Left kidney (tissue), 2 donors: ENCODE measurements around the gene CYTIP. TPM values are rescaled to one million over a fixed set of nuclear protein-coding genes. Genes with fewer than 3 reads are reported as not detected.
"Not testable (repeated sequence)": the region's sequence is repeated elsewhere in the genome, so short reads cannot be mapped to it uniquely, and the experiment has no call there.

Source experiments
- DNase-seq: peaks from one replicate; pipeline ENCODE4 v3.0.0-alpha.2; 2013
- polyA plus RNA-seq: library from polyadenylated mRNA; unstranded; fragments of 120-200 nt; gene quantifications from one replicate; pipeline ENCODE4 v1.2.1, GENCODE V29; 2013; ENCODE audit not compliant: insufficient read length

CYTIP gene
- polyA plus RNA-seq, 1 donor: 1.7 TPM

DNA sequence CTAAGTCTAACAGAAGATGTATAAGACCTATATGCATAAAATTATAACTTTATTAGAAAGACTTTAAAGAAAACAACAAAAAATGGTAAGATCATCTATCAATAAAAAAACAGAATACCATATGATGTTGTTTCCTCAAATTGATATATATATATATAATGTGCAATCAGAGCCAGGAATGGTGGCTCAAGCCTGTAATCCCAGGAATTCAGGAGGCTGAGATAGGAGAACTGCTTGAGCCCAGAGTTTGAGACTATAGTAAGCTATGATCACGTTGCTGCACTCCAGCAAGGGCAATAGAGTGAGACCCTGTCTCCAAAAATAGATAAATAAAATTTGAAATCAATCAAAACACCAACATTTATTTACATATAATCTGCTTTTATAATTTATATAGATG, 19.5 kb downstream of the CYTIP start:
- no peak for DNase-seq

DNA sequence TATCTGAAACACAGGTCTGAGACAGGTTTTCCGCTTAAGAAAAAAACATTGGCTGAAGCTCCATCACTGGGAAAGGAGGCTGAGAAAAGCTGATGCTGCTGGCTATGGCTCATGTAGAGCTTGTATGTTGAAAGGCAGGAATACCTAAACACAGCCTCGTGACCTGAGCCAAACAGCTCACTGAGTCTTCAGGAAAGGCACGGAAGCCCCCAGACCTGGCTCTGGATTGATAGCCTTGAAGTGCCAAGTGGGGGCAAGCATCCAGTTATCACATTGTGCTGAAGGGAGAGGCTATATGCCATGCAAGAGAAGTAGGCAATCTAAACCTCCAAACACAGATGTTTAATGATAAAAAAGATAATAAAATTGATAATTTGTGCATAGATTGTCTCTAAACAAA, 21.9 kb downstream of the CYTIP start:
- no peak for DNase-seq

DNA sequence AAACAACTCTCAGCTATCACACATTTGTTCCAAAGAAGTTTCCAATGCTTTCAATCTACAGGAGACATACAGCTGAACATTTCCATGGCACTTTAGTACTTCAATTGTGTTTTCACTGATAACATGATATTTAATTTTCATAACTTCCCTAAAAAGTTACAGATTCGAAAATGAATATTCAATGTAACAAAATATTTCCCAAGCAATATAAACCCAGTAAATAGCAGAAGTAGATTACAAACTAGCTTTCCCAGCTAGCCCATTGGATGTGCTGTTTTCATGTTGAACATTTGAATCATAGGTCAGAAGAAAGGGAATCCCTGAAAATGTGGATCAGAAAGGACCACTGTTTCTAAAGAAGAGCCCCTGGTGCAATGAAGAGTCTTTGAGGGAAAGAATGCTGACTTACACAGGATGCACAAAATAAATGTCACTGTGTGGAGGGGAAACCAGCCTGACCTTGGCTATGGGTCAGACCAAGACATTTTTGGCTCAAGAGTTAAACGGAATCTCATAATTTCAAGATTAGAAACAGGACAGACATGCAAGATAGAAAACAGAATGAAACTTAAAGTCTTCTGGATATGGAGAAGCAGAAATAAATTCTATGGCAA, 22.5 kb downstream of the CYTIP start:
- DNase-seq: no peak

DNA sequence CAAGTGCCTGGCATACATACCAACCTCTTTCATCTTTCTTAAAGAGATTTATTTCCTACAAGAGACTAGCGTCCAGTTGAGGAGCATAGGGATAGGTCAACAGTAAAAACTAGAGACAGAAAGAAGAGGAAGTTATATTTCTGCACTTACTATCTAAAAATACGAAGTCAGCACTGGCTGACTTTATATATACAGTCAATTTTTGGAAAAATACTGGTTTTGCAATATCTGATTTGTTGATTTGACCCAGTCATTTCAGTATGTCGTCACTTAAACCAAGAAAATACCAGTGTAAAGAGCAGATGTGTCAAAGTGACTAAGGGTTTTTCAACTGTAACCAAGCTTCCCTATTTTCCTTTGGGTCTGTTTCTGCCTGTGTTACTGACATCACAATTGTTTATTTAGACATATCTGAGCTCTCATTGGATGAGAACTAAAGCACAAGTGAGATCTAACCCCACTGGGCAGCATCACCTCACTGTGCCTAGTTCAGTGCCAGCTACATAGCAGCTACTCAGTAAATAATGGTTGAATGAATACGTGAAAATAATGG, 23.0 kb downstream of the CYTIP start:
- DNase-seq: no peak

DNA sequence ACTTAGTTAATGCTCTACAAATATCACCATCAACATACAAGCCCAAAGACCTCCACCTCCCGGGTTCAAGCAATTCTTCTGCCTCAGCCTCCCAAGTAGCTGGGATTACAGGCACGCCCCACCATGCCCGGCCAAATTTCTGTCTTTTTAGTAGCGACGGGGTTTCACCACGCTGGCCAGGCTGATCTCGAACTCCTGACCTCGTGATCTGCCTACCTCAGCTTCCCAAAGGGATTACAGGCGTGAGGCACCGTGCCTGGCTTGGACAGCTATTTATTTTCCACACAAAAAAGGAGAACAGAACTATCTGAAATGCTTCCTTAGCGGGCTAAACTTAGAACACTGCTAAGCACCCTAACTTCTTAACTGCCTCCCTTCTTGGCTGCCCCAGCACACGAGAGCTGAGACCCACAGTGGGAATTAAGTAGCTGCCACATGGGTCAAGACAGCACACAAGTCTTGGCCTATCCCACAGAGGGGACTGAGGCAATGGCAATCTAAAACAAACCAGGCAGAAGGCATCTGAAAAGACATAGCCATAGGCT, 24.8 kb downstream of the CYTIP start:
- no peak for DNase-seq

DNA sequence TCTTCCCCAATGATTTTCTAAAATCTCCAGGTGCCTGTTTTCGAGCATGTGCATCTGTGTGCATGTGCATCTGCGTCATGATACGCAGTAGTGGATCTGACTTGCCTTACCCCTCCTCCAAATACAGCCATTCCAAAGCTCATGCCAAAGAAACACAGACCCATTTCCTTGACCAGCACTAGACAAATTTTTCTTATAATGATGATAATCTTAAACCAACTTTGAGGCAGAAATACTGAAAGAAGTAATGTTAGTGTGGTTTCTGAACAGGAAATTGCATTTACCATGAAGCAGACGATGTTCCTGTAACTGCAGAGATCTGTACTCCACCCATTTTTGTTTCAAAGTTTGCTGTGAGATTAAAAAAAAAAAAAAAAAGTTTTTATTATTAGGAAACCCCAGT, 25.6 kb downstream of the CYTIP start:
- no peak for DNase-seq

DNA sequence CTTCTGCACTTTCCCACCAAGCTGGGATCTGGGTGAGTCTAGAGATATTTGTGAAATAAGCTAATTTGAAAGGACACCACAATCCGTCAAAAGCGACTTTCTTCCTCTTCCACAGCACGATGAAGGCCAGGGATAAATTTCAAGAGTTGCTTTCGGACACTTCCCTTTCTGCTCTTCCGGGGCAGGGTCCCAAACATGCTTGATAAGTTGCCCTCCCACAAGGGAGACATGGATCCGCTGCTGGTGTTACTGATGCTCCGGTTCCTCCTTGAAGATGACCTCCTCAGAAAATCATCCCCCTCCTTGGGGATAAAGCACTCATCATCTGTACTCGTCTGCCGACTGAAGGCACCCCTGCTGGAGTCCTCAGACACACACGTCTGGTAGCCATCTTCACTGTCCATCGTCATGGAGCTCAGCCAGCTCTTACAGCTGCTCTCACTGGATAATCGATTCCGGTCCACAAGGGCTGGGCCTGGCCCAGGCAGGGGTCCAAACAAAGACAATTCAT, 28.2 kb downstream of the CYTIP start:
- no peak for DNase-seq

DNA sequence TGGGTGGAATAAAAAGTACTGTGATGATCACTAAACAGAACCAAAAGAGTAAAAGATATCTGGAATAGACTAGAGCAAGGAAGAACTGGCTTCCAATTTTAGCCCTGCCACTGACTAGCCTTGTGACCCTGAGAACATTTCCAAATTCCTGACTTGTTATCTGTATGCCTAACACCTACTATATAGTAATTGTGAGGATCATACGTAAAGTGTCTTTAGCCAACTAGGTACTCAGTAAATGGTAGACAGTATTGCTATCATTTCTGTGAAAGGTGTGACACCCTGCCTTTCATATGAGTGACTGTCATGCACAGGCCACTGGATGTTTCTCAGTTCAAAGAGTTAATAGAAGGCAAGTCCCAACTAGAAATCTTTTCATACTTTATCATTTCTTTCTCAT, 29.8 kb downstream of the CYTIP start:
- no peak for DNase-seq

DNA sequence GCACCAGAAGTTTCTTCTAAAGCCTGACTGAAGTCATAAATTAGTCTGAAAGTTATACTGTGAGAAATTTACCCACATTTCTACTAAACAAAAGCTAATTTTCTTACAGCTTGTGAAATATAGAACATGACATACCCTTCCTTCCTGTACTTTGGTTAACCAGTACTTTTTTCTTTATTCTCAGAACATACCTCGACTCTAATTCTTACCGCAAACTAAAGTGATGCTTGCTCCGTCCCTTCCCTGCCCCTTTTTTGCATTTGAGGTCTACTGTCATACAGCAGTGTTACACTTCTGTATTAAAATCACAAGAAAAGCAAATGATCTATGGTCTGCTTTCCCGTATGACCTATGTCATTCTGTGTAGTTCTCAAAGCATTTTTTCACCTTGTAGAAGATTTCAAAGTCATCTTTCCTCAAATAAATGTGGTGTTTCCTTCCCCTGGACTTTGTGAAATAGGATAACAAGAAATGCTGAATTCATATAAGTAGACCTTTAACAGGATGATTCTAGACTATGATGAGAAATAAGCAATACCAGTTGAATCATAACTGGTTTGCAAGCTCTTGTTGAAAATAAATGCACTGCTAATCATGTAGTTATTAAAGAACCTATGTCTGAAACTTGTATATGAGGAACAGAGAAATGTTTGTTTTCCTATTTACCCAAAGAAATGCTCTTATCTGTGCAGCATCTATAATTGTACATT, 30.4 kb downstream of the CYTIP start:
- DNase-seq: no peak

DNA sequence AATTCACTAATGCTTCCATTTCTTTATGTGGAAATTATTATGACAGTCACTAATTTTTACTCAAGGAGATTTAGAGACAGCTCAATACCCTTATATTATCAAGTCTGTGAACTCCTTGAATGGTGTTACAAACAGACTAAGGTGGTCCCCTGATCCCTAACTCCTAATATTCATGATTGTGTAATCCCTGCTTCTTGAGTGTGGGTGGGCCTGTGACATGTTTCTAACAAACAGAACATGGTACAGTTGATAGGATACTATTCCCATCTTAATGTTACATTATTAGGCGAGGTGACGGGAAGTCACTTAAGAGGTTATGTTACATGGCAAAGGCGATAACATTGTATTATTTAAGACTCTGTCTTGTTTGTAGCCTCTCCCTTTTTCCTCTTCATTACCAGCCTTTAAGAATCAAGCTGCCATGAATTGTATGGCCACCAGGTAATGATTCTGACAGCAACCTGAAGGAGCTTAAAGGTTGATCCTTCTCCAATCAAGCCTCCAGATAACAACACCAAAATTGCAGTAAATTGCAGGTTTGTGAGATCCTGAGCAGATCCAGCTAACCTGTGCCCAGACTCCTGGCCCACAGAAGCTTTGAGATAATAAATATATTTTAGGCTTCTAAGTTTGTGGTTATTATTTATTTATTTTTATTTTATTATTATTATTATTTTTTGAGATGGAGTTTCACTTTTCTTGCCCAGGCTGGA, 32.1 kb downstream of the CYTIP start:
- no peak for DNase-seq

DNA sequence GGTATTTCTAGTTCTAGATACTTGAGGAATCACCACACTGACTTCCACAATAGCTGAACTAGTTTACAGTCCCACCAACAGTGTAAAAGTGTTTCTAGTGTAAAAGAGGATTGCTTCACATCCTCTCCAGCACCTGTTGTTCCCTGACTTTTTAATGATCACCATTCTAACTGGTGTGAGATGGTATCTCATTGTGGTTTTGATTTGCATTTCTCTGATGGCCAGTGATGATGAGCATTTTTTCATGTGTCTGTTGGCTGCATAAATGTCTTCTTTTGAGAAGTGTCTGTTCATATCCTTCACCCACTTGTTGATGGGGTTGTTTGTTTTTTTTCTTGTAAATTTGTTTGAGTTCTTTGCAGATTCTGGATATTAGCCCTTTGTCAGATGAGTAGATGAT, 38.5 kb downstream of the CYTIP start:
- DNase-seq: not testable (repeated sequence)

DNA sequence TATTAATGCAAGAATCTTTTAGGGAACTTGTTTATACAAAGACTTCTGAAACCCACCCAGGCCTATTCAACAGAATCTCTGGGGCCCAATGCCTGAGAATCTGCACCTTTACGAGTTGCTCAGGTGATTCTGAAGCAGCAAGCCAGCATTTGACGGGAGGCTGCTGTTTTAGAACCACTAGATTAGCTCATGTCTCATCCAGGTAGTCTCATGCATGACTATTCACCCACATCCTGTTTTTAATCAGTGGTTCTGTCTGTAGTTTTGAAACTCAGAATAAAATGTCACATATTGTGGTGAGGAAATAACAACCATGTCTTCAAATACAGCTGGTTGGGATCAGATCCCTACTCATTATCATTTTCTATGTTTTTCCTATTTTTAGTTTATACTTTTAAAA, 39.5 kb downstream of the CYTIP start:
- DNase-seq: no peak

DNA sequence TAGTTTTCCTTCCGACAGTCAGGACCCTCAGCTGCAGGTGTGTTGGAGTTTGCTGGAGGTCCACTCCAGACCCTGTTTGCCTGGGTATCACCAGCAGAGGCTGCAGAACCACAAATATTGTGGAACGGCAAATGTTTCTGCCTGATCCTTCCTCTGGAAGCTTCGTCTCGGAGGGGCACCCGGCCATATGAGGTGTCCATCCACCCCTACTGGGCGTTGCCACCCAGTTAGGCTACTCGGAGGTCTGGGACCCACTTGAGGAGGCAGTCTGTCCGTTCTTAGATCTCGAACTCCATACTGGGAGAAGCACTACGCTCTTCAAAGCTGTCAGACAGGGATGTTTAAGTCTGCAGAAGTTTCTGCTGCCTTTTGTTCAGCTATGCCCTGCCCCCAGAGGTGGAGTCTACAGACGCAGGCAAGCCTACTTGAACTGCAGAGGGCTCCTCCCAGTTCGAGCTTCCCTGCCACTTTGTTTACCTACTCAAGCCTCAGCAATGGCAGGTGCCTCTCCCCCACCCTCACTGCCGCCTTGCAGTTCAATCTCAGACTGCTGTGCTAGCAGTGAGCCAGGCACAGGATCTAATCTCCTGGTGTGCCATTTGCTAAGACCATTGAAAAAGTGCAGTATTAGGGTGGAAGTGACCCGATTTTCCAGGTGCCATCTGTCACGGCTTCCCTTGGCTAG, 40.9 kb downstream of the CYTIP start:
- DNase-seq: not testable (repeated sequence)

DNA sequence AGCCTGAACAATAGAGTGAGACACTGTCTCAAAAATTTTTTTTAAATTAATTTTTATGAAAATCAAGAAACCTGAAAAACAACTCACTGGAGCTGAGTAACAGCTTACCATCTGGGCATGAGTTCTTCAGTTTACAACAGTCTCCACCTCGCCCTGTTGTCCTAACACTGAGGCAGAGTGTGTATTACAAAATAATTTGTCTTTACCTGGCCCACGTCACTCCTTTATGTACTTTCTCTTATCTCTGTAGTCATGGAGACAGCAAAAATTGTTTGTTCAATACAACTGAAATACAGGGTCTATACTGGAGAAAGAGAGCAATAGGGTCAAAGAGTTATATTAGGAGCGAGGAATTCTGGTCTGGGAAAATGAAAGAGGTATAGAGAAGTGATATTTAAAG, 48.1 kb downstream of the CYTIP start:
- no peak for DNase-seq

DNA sequence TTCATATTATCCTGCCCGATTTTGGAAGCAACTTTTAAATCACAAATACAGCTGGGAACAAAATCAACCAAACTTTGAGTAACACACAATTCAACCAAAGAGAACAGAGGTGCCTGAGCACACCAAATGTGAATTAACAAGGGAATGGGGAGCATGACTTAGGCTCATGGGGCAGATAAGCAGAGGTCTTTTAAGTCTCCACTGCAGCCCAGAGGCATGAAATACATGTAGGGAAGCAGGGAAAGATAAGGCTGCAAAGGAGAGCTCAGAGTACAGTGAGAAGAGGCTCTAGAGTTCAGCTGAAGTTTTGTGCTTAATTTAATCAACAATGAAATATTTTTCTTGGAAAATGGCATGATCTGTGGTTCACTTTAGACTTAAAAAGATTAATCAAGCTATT, 49.0 kb downstream of the CYTIP start:
- no peak for DNase-seq

DNA sequence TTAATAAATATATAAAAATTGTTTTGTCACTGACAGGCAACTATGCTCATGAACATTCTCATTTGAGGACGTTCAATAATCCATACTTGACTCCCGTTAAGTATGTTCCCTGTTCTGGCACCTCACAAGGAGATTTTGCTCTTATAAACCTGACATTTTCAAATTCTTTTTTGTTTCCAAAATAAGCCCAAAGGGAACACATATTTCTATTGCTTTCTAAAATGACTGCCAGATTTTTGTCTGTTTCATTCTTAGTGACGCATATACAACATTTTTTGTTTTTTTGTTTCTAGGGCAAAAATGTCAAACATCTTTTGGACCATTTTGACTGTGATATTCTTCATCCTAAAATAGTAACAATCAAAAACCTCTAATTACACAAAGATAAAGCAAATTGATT, 50.5 kb downstream of the CYTIP start:
- DNase-seq: no peak

DNA sequence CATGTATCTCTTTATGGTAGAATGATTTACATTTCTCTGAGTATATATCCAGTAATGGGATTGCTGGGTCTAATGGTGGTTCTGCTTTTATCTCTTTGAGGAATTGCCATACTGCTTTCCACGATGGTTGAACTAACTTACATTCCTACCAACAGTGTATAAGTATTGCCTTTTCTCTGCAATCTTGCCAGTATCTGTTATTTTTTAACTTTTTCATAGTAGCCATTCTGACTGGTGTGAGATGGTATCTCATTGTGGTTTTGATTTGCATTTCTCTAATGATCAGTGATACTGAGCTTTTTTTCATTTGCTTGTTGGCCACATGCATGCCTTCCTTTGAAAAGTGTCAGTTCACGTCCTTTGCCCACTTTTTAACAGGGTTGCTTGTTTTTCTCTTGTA, 55.1 kb downstream of the CYTIP start:
- no peak for DNase-seq

DNA sequence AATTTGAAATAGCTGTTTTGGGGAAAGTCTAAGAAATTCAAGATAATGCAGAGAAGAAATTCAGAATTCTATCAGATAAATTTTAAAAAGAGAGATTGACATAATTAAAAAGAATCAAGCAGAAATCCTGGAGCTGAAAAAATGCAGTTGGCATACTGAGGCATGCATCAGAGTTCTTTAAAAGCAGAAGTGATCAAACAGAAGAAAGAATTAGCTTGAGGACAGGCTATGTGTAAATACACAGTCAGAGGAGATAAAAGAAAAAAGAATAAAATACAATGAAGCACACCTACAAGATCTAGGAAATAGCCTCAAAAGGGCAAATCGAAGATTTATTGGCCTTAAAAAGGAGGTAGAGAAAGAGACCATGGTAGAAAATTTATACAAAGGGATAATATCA, 57.1 kb downstream of the CYTIP start:
- DNase-seq: no peak

DNA sequence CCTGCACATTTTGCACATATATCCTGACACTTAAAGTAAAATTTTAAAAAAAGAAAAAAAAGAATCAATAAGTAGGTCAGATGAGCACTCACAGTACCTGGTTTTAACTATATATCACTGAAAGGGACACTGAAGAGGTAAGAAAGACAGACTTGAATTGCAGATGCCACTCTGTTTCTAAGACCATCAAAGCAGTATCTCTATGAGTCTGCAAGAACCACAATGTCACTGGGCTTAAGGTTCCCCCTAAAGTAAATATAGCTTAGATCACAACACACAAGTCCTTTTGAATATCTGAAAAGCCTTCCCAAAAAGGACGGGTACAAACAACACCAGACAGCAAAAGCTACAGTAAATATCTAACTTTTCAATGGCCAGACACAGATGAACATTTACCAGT, 57.6 kb downstream of the CYTIP start:
- no peak for DNase-seq

DNA sequence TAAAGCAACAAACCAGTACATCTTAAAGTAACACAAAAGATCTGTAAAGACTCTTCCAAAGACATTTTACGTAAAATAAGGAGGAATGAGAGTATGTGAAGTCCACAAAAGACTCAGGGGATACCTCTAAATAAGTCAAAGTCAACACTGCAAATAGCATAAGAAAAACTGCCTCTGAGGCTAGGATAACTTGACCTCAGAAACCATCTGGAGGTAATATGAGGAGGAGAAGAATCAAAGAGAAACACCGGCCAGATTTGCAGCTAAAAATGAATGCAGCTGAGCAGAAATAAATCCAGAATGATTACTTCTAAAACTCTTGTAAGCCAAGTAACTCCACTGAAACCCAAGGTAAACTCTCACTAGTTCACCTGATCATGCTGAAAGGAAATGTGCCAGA, 66.0 kb downstream of the CYTIP start:
- no peak for DNase-seq

DNA sequence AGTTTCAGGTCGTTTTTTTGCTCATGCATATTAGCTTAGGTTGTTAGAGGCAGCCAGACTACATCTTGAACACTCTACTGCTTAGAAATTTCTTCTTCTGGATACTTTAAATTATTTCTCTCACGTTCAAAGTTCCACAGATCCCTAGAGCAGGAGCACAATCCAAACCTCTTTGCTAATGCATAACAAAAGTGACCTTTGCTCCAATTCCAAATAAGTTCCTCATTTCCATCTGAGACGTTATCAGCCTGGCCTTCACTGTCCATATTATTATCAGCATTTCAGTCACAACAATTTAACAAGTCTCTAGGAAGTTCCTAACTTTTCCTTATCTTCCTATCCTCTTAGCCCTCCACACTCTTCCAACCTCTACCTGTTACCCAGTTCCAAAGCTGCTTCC, 67.8 kb downstream of the CYTIP start:
- DNase-seq: no peak

DNA sequence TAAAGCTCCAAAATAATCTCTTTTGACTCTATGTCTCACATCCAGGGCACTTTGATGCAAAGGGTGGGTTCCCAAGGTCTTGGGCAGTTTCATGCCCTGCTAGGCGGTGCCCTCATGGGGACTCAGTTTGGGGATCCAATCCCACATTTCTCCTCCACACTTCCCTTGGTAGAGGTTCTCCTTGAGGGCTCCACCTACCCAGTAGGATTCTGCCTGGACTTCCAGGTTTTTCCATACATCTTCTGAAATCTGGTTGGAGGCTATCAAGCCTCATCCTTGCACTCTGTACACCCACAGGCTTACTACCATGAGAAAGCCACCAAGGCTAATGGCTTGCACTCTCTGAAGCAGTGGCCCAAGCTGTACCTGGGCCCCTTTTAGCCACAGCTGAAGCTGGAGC, 68.5 kb downstream of the CYTIP start:
- DNase-seq: no peak
